Islet precursor cell (in vitro differentiated cells): ENCODE results near the gene ABR.
A peak's percentile ranks its signal among the peaks of the same experiment; 100 is the strongest.

ENCODE experiments used
- DNase-seq: peaks from one replicate; pipeline ENCODE4 v3.0.0-alpha.2; 2018

ABR gene

GRCh38 chr17:1043601-1044251, 136.1 kb downstream of the ABR start:
- no peak for DNase-seq

- no peak for DNase-seq
These were observed 137.3 kb downstream of the ABR start for GRCh38 chr17:1042486-1042885.

GRCh38 chr17:1041746-1042145, 138.0 kb downstream of the ABR start:
- no peak for DNase-seq

- peak; percentile 81 for DNase-seq
These were observed 139.6 kb downstream of the ABR start for GRCh38 chr17:1040216-1040600.

GRCh38 chr17:1039511-1040215, 140.1 kb downstream of the ABR start:
- no peak for DNase-seq

- DNase-seq, result no peak
These were observed 140.7 kb downstream of the ABR start for GRCh38 chr17:1039123-1039507.

GRCh38 chr17:1038459-1039122, 141.2 kb downstream of the ABR start:
- DNase-seq, result no peak

GRCh38 chr17:1037238-1037879, 142.4 kb downstream of the ABR start:
- DNase-seq, result no peak

- no peak for DNase-seq
These were observed 142.9 kb downstream of the ABR start for GRCh38 chr17:1036845-1037237.

GRCh38 chr17:1036171-1036844, 143.5 kb downstream of the ABR start:
- DNase-seq, result no peak

- DNase-seq, result no peak
These were observed 144.1 kb downstream of the ABR start for GRCh38 chr17:1035546-1036170.

GRCh38 chr17:1034652-1035210, 145.1 kb downstream of the ABR start:
- no peak for DNase-seq

- no peak for DNase-seq
These were observed 146.3 kb downstream of the ABR start for GRCh38 chr17:1033503-1033902.

GRCh38 chr17:1032391-1032790, 147.4 kb downstream of the ABR start:
- no peak for DNase-seq

- DNase-seq, result peak; percentile 84
These were observed 148.1 kb downstream of the ABR start for GRCh38 chr17:1031711-1032110.

GRCh38 chr17:1030684-1031532, 148.9 kb downstream of the ABR start:
- DNase-seq, result no peak

- DNase-seq, result no peak
These were observed 149.7 kb downstream of the ABR start for GRCh38 chr17:1029922-1030644.

GRCh38 chr17:1029196-1029921, 150.4 kb downstream of the ABR start:
- no peak for DNase-seq

- no peak for DNase-seq
These were observed 152.7 kb downstream of the ABR start for GRCh38 chr17:1027044-1027443.

- DNase-seq, result no peak
These were observed 153.2 kb downstream of the ABR start for GRCh38 chr17:1026599-1026975.
